HTR-8/SVneo (cell line): ENCODE results near the gene OR5H14.
"Not testable (repeated sequence)": the region's sequence is repeated elsewhere in the genome, so short reads cannot be mapped to it uniquely, and the experiment has no call there.

ENCODE experiments used
- DNase-seq: peaks from one replicate; pipeline ENCODE4 v3.0.0; 2011; ENCODE audit warnings: low spot score, mixed read lengths; ENCODE audit not compliant: insufficient read length
- FAIRE-seq: peaks from 2 replicates; lab custom pipeline; 2011; peaks lifted over from hg19 to GRCh38; lab: Jason Lieb, UNC

The OR5H14 gene

GRCh38 chr3:98147179-98147578 lies at the start of gene OR5H14:
OR5H14 (plus strand) TSS chr3:98147479; CDS start chr3:98149386, 1,907 bp downstream.
- FAIRE-seq (no peak), DNase-seq (no peak)

GRCh38 chr3:98099848-98100247 lies 47.4 kb upstream of the OR5H14 start:
- no peak for FAIRE-seq
- DNase-seq, result no peak

- DNase-seq (no peak), FAIRE-seq (no peak)
These were observed 39.1 kb upstream of the OR5H14 start for GRCh38 chr3:98108162-98108561.

- FAIRE-seq (no peak), DNase-seq (no peak)
These were observed 37.3 kb upstream of the OR5H14 start for GRCh38 chr3:98109807-98110549.

GRCh38 chr3:98110550-98110908 lies 36.8 kb upstream of the OR5H14 start:
- DNase-seq (no peak), FAIRE-seq (no peak)

- DNase-seq, result no peak
- no peak for FAIRE-seq
These were observed 33.0 kb upstream of the OR5H14 start for GRCh38 chr3:98114264-98114663.

GRCh38 chr3:98115717-98116116 lies 31.6 kb upstream of the OR5H14 start:
- DNase-seq (no peak), FAIRE-seq (no peak)

GRCh38 chr3:98130421-98130820 lies 16.9 kb upstream of the OR5H14 start, which contains the start of gene OR5H1:
OR5H1 (plus strand) TSS chr3:98130721; CDS start chr3:98132698, 1,977 bp downstream.
- FAIRE-seq, result no peak
- DNase-seq, result no peak

GRCh38 chr3:98136631-98137030 lies 10.6 kb upstream of the OR5H14 start:
- no peak for FAIRE-seq

GRCh38 chr3:98137826-98138557 lies 9.3 kb upstream of the OR5H14 start:
- DNase-seq, FAIRE-seq: not testable (repeated sequence)

More at GRCh38 chr3:98136631-98137030, 10.6 kb upstream of the OR5H14 start:
- DNase-seq, result no peak

GRCh38 chr3:98140531-98140930 lies 6.7 kb upstream of the OR5H14 start:
- DNase-seq (no peak), FAIRE-seq (no peak)

GRCh38 chr3:98148751-98149150 lies 1.5 kb downstream of the OR5H14 start:
- no peak for FAIRE-seq
- DNase-seq, result no peak

- not testable (repeated sequence) for DNase-seq, FAIRE-seq
These were observed 2.2 kb downstream of the OR5H14 start for GRCh38 chr3:98149456-98149855.

- no peak for FAIRE-seq
- peak; percentile 6 for DNase-seq
These were observed 4.0 kb downstream of the OR5H14 start for GRCh38 chr3:98151241-98151640.

GRCh38 chr3:98166396-98166795 lies 19.1 kb downstream of the OR5H14 start, which contains the start of gene OR5H15:
OR5H15 (plus strand) TSS chr3:98166696; CDS start chr3:98168700, 2,004 bp downstream.
- no peak for DNase-seq
- FAIRE-seq, result no peak

- FAIRE-seq (no peak), DNase-seq (no peak)
These were observed 23.8 kb downstream of the OR5H14 start for GRCh38 chr3:98171071-98171470.

GRCh38 chr3:98172621-98173020 lies 25.3 kb downstream of the OR5H14 start:
- DNase-seq (no peak), FAIRE-seq (no peak)

- DNase-seq (no peak), FAIRE-seq (no peak)
These were observed 33.1 kb downstream of the OR5H14 start for GRCh38 chr3:98180319-98180890.

- no peak for DNase-seq
These were observed 34.9 kb downstream of the OR5H14 start for GRCh38 chr3:98182196-98182595.

GRCh38 chr3:98185180-98185579 lies 37.9 kb downstream of the OR5H14 start:
- DNase-seq, result no peak

More at GRCh38 chr3:98182196-98182595, 34.9 kb downstream of the OR5H14 start:
- FAIRE-seq, result no peak

GRCh38 chr3:98188545-98188944 lies 41.3 kb downstream of the OR5H14 start:
- DNase-seq (no peak), FAIRE-seq (no peak)

More at GRCh38 chr3:98185180-98185579, 37.9 kb downstream of the OR5H14 start:
- FAIRE-seq, result no peak
